GM21526 (cell line): Measurements from ENCODE around the gene PDE4D.

ENCODE experiments used
- ATAC-seq: cut with Tn5 transposase; IDR thresholded peaks from one replicate; pipeline ENCODE4 v1.9.1; 2021; ENCODE audit warnings: moderate library complexity; ENCODE audit not compliant: unreplicated experiment, low FRiP score

Gene PDE4D

DNA sequence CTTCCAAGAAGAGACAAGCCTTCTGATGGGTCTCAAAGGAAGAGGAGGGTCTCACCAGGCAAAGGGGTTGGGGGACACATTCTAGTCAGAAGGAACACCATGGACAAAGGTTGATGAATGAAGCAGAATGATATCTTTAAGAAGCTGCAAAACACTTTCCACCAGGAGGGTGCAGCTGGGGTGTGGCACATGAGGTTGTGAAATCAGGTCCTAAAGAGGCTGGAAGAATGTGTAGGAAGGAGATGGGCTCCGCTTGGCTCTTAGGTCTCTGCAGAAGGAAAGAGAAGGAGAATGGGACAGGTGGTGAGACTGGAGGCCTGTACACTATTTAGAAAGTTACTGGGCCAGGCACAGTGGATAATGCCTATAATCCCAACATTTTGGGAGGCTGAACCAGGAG, 328.6 kb downstream of the PDE4D start:
- ATAC-seq: no peak

GRCh38 chr5:59562756-59563389, 330.7 kb downstream of the PDE4D start:
- peak; percentile 94 for ATAC-seq

DNA sequence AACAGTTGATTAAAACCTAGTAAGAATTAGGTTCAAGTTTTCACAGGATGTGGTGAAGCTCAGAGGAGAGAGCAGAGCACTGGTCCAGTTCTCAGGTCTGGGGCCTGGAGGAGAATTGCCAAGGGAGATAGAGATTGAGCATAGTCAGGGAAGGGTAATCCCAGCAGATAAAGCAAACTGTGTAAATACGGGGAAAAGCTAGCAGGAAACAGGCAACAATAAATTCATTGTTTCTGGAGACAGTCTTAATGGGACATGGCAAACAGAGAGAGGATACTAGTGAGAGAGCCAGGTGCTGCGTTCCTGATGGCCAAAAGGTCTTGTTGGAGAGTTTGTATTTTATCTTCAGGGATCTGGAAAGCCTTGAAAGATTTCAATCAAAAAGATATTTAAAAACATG, 333.0 kb downstream of the PDE4D start:
- no peak for ATAC-seq

DNA sequence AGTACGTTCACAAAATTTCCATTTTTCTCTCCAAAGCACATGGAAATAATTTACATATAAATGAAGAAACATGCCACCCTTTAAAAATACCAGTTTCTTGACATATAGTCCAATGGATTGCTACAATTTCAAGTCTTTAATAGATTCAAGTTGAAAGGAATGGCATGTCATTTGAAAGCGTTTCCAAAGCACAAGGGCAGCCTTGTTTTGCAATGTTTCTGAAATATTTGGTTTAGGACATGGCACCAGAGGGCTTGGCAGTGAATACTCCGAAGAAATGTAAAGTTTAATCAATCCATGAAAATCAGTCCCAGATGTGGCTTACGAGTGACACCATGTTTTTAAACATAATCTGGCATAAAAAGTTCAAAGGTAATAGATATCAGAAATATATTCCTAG, 333.7 kb downstream of the PDE4D start:
- no peak for ATAC-seq

DNA sequence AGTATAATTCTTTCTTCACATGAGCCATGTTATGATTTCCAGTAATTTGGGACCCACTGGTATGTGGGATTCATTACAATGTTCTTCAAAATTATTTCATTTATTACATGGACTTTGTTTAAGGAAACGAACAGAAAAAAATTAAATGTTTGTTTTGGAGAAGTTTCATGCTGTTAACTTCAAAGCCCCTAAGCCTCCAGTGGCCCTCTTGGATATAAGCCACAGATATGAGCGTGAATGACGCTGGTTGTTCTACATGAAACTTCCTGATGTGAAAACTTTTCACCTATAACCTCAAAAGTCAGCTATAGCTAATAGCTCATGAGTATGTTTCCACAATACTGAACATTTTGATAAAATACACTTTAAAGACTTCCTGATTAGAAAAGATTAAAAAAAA, 334.2 kb downstream of the PDE4D start:
- ATAC-seq: no peak

- ATAC-seq: no peak
These were observed 335.0 kb downstream of the PDE4D start for GRCh38 chr5:59558501-59558900.

DNA sequence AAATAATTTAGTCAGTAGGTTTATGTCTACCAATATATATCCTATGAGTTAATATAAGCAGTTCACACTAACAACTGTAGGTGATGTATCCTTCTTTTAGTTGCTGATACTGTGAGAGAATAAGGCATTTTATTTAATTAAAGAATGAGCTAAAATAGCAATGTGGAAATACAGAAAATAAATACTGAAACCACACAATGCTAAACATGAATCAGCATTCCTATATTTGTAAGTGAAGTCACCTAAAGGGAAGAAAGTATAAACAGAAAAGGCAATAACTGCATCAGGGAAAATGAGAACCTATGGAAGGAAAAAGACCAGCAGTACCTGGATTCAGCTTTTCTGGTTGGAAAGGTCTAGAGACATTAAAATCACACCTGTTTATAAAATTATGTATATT, 336.0 kb downstream of the PDE4D start:
- no peak for ATAC-seq

DNA sequence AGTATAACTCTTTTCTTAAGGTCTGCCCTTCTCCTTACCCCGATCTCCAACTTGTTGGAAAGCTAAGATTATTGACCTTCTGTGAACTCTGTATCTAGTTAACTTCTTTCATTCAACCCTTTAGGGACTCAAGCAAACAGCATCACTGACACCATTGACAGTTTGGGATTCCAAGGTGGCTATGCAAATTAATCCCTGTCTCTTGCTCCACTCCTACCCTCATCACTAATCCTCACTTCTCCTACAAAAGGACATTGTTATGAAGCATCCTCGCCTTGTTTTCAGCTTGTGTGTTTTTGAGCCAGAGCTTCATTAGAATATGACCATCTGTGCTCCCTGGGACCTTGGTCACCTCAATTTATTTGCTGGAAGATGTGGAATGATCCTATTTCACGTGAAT, 337.9 kb downstream of the PDE4D start:
- ATAC-seq: no peak

DNA sequence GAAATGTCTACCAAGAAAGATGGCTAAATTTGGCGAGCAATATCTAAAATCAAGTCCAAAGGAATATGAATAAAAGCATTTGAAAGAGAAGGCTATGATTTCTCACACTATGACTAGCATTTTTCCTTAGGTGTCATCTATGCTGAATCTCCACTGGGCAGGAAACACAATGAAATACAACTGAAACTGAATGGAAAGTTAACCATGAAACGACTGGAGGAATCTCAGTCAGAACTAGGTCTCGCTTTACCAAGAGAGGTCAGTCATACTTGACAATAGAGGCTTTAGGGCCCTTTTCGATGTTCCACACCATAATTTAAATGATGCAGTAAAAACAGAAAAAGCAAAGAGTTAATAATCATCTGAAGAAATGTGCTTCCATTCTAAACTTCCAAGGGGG, 339.0 kb downstream of the PDE4D start:
- ATAC-seq: no peak

DNA sequence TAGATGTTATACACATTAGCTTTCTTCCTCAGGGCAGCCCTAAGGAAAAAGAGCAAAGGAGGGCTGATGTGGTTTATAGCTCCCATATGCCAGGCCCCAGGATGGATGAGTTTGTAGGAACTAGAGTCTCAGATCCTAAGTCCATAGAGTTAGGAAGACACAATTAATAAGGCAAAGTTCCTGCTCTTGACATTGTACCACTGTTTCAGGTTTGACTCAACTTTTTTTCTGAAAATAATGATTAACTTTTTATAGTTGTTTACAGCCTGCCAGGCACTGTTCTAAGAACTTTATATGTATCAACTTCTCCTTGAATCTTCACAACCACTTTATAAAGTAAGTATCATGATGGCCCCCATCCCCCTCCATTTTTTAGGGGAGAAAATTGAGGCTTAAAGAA, 339.5 kb downstream of the PDE4D start:
- ATAC-seq: no peak

DNA sequence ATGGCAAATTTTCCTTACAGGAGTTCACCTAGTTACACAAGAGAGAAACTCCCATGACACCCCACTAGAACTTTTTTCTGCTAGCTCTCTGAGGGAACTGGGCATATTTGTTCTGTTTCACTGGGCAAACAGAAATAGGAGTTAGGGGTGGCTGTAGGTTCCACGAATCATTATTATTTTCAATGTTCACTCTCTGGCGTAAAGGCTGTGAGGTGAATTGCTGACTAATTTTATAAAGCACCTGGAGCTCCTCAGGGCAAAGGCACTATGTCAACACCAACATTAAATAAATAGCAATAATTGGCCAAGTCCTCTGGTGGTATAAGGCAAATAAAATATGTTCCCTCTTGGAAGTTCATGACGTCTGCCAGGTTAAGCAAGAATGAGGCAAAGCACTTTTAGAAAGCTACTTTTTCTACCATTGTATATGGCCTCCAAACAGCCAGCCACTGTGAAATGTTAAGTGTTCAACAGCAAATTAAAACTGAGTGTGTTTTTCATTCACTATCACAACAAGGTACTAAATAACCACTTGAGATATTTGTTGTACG, 344.6 kb downstream of the PDE4D start:
- ATAC-seq: no peak

DNA sequence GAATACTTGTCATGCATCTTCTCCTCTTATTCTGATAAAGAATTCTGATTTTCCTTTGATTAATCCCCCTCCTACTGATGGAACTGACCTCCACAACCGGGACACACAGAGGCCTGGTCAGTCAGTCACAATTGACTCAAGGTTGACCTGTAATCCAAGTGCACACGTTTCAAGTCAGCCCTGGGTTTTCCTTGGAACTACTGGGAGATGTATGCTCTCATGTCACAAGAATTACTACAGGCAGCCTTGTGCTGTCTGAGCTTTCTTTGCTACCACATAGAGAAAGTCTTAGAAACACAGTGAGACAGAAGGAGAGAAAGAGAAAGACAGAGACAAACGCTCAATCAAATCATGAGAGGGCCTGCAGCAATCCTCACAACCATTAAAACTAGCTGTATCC, 345.8 kb downstream of the PDE4D start:
- ATAC-seq: no peak

DNA sequence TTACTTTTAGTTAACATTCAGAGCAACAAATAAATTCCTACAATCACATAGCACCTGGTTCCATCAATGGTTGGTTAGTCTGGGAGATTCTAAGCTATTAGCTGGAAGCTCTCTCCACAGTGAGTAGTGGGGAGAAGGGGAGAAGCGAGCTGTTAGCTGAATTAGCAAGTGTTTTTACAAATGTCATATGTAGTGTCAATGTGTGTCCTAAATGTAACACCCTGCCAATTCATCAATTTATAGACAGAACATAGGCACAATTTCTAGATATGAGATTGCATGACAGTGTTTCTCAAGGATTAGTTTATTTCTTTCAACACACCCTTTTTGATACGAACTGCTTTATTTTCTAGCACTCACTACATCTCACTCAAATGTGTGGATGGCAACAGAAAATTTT, 349.0 kb downstream of the PDE4D start:
- no peak for ATAC-seq

DNA sequence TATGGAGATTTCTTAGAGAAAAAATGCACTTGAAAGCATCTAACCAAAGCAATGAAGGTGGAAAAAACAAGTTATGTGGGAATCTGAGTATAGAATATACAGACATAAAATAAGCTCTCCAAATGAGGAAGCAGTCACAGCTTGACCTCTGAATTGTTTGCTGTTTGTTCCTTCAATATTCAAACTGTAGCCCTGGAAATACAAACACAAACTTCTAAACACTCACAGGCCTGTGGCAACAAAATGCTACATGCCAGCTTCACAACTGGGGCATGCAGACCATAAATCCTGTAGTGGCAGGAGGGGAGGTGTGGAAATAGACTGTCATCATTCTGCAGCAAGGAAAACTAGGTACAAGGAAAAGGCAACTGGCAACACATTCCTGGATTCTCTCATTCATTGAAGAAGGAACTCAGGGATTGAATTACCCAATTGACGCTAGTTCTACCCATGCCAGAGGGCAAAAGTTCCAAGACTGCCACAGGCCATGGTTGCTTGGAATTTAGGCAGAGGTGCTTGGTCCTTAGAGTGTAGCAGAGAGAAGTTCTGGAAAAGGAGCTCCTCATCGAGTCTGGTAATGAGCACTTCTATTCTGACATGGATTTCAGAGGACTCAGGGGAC, 349.6 kb downstream of the PDE4D start:
- ATAC-seq: no peak

DNA sequence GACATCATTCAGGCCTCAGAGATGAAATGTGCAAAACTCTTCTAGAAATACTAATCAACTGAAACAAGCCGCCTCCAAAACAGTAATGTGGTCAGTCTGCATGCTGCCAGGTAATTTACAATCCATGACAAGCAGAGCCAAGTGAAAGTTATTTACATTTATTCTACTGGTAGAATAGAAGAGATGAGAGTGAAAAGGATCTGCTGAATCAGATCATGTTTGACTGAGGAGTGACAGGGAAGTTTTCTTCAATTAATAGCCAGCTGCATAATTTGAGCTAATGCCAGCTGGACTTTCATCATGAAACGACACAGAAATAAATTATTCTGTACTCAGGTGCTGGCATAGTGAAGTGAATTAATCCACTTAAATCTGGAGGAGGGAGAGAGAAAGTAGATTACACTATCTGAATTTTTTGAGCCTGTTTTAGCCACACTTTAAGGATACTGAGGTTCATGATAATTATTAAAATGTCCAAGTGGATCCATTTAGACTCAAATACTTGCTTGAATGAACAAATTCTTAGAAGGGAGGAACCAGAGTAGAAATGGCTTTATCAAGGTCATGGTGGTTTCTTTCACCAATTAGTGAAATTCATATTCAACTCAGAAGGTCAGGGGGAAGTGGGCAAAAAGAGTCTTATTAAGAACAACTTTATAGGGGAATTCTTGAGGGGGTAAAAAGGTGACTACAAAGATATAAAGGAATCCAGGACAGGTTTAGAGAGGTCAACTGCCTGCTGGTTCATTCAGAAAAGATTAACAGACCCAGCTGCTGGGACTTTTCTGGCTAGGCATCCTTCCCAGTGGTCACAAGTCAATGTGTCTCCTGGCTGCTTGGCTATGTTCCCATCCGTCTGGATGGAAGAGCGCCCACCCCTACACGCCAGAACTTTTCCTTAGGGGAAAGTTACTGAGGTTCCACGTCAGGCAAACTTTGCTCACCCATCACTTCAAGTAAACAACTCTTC, 350.4 kb downstream of the PDE4D start:
- ATAC-seq: no peak

DNA sequence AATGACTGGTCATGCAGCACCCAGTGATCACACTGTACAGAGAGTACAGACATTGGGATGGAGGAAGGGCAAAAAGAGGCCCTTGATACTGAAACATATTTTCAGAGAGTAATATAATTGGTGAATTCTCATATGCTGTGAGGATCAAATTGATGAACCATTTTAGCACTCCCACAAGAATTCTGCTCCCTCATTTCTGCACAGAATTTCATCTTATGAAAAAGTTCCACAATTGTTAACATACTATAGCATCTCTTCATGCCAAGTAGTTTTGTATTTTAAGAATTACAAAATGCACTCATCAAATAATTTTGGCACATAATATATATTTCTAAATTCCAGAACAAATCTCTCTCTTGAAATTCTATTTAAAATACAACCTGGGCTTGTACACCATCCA, 351.2 kb downstream of the PDE4D start:
- ATAC-seq: no peak

- no peak for ATAC-seq
These were observed 353.2 kb downstream of the PDE4D start for GRCh38 chr5:59540366-59540765.

DNA sequence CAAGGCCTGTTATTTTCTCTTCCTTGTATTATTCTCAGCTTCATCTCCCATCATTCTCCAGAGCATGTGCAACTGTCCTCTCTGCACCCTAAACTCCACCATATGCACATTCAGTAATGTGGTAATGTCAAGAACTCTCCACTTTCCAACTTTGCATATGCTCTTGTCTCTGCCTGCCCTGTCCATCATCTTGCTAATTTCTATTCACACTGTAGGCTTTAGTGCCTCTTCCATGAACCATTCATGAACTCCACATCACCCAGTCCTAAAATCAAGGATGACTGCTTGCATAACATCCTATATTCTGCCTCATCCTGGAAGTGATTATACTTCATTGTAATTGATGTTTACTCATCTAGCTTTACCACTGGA, 354.8 kb downstream of the PDE4D start:
- no peak for ATAC-seq

- ATAC-seq: no peak
These were observed 355.4 kb downstream of the PDE4D start for GRCh38 chr5:59537961-59538749.

DNA sequence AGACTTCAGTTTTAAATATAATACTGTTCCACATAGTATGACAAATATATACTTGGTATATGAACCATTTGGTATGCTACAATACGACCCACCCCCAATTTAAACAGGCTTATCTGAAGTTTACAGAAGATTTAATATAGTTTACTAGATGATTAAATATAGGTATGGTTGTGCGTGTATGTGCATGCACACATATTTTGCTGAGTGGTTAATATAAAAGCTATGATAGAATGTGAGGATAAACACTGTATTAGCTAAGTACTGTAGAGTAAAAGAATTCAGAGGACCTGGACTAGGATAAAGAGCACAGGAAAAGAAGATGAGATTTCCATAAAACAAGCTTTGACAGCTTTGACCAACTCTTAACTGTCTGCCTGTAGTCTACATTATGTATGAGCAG, 356.7 kb downstream of the PDE4D start:
- no peak for ATAC-seq

GRCh38 chr5:59535561-59535960, 358.0 kb downstream of the PDE4D start:
- no peak for ATAC-seq
